Activated CD4-positive, alpha-beta T cell treated with anti-CD3 and anti-CD28 coated beads for 36 hours (primary cell): ENCODE results near the gene TRAPPC10. TPM values are rescaled to one million over a fixed set of nuclear protein-coding genes. Genes with fewer than 3 reads are reported as not detected.
A peak's percentile ranks its signal among the peaks of the same experiment; 100 is the strongest.

ENCODE experiments used
- ATAC-seq: fragments of 200-7000 bp; cut with Tn5 transposase; one replicate; pipeline ENCODE4 v1.10.0; 2021; ENCODE audit warnings: mild to moderate bottlenecking, moderate library complexity
- CTCF ChIA-PET: fragments of 350-600 bp; sonication (Branson Sonifier 250); formaldehyde crosslinking; loops from one replicate; lab custom pipeline; 2021; ENCODE audit warnings: antibody characterized with exemption; lab: Charles Lee
- POLR2A ChIA-PET: fragments of 350-600 bp; sonication (Branson Sonifier 250); formaldehyde crosslinking; loops from one replicate; lab custom pipeline; 2021; ENCODE audit warnings: antibody characterized with exemption, inconsistent platforms; lab: Charles Lee
- DNase-seq: peaks from one replicate; pipeline ENCODE4 v3.0.0-alpha.2; 2020
- H3K27ac Mint-ChIP-seq: one replicate; pipeline ENCODE4 v1.8.0; 2021; ENCODE audit warnings: mixed read lengths
- H3K27me3 Mint-ChIP-seq: one replicate; pipeline ENCODE4 v1.8.0; 2021; ENCODE audit warnings: mixed read lengths
- H3K36me3 Mint-ChIP-seq: one replicate; pipeline ENCODE4 v1.8.0; 2021; ENCODE audit warnings: low read depth, mixed read lengths
- H3K4me1 Mint-ChIP-seq: one replicate; pipeline ENCODE4 v1.8.0; 2021; ENCODE audit warnings: mixed read lengths
- H3K4me3 Mint-ChIP-seq: one replicate; pipeline ENCODE4 v1.8.0; 2021; ENCODE audit warnings: mild to moderate bottlenecking, moderate library complexity, mixed read lengths
- H3K9me3 Mint-ChIP-seq: one replicate; pipeline ENCODE4 v1.8.0; 2021; ENCODE audit warnings: low read depth, mixed read lengths
- intact Hi-C, 2 experiments: fragments of 100-400 bp; cut with DNase I in 1 of 2; cut with micrococcal nuclease in 1 of 2; formaldehyde crosslinking; loops; one replicate each; pipeline versions ENCODE4 v1.14.2 to v1.15.1; 2022 to 2024; cut with DNase I, micrococcal nuclease
- total RNA-seq, 2 experiments: library from RNA; stranded (reverse); gene quantifications; one replicate each; pipeline ENCODE4 v1.2.3, GENCODE V29; 2021

Gene TRAPPC10
- total RNA-seq, 2 experiments from 2014 or later, result 40.2 to 58.7 TPM

DNA sequence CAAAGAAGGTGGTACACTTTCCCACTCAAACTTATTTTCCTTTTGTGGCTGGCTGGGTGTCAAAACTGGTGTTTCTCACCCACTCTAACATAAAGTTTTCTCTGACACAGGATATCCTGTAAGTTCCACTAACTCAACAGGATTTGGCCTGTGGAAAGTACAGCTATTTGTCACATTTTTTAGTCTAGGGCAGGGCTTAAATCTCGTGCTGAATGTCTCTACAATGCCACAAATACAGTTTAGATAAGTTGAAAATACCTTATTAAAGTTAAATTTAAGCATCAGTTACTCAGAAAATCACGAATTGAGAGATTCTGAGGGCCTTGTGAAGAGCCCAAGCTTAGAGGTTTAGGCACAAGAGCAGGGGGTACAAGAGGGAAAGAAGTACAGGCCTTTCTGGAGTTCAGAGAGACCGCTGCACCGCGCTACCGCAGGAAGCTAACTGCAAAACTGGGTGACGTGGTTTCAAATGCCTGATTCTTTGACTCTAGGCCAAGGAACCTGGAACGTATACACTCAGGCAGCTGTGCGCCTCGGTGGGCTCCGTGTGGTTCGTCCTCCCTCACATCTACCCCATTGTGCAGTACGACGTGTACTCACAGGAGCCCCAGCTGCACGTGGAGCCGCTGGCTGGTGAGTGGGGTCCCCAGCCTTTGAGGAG lies 71.7 kb downstream of the TRAPPC10 start:
- H3K27ac Mint-ChIP-seq, result peak overlapping the region; percentile 98
- ChIA-PET POLR2A (interaction anchor here (0.6 to 1.5 kb wide), 7 partner anchors 18 to 189 kb away, joined by 3 to 7 read pairs (median 3); no protein-coding TSS in a partner anchor), CTCF (interaction anchor here (0.7 to 3.0 kb wide), 12 partner anchors 8 to 864 kb away, joined by 3 to 25 read pairs (median 3); no protein-coding TSS in a partner anchor)
- no peaks in the 10 kb centered on the region for H3K27me3 Mint-ChIP-seq
- intact Hi-C loops, result loop anchor here (1.0 to 10.0 kb wide), 5 partner anchors 17 to 269 kb away; partner anchors contain the start of gene TRAPPC10 (in 1 of the 2)
- H3K36me3 Mint-ChIP-seq, result peaks cover 78% of the 10 kb centered on the region
- peak overlapping the region; percentile 55 for H3K4me3 Mint-ChIP-seq
- peaks cover 85% of the 10 kb centered on the region for H3K4me1 Mint-ChIP-seq
- H3K9me3 Mint-ChIP-seq, result no peaks in the 10 kb centered on the region
- DNase-seq, result peak; percentile 82
- ATAC-seq, result peak; percentile 76

DNA sequence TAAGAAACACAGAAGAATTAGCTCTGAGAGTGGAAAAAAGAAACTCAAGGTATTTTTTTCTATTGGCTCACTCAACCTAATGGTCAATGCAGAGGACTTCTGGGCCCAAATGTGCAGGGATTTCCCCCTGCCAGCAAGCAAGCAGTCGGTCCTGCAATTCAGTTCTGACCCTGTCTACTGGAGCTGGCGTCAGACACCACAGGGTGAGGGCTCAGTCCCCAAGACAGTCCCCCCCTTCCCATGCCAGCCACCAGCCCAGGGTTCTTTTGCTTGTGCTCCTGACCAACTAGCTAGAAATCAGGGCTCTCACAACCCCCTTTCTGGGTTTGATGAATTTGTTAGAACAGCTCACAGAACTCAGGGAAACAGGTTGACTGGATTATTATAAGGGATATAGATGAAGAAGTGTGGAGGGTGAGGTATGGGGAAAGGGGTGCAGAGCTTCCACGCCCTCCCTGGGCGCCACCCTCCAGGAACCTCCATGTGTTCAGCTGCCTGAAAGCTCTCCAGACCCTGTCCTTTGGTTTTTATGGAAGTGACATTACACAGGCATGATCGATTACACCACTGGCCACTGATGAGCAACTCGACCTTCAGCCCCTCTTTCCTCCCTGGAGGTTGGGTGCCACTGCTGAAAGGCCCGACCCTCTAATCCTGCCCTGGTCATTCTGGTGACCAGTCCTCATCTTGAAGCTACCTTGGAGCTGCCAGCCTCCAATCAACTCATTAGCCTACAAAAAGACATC lies 72.6 kb downstream of the TRAPPC10 start:
- POLR2A ChIA-PET, result interaction anchor here (0.6 to 1.5 kb wide), 5 partner anchors 8 to 175 kb away, joined by 3 to 7 read pairs (median 4); no protein-coding TSS in a partner anchor
- Mint-ChIP-seq H3K27me3 (no peaks in the 10 kb centered on the region), H3K4me3 (peak overlapping the region; percentile 55), H3K9me3 (no peaks in the 10 kb centered on the region), H3K36me3 (peaks cover 80% of the 10 kb centered on the region), H3K27ac (peak overlapping the region; percentile 98), H3K4me1 (peaks cover 89% of the 10 kb centered on the region)
- CTCF ChIA-PET, result interaction anchor here (0.6 to 3.0 kb wide), 9 partner anchors 8 to 863 kb away, joined by 3 to 25 read pairs (median 5); no protein-coding TSS in a partner anchor
- DNase-seq, result no peak
- ATAC-seq, result no peak
- intact Hi-C loops, result loop anchor here in 1 of 2 experiments (10.0 kb wide), 1 partner anchor 270 kb away; no protein-coding TSS in a partner anchor

DNA sequence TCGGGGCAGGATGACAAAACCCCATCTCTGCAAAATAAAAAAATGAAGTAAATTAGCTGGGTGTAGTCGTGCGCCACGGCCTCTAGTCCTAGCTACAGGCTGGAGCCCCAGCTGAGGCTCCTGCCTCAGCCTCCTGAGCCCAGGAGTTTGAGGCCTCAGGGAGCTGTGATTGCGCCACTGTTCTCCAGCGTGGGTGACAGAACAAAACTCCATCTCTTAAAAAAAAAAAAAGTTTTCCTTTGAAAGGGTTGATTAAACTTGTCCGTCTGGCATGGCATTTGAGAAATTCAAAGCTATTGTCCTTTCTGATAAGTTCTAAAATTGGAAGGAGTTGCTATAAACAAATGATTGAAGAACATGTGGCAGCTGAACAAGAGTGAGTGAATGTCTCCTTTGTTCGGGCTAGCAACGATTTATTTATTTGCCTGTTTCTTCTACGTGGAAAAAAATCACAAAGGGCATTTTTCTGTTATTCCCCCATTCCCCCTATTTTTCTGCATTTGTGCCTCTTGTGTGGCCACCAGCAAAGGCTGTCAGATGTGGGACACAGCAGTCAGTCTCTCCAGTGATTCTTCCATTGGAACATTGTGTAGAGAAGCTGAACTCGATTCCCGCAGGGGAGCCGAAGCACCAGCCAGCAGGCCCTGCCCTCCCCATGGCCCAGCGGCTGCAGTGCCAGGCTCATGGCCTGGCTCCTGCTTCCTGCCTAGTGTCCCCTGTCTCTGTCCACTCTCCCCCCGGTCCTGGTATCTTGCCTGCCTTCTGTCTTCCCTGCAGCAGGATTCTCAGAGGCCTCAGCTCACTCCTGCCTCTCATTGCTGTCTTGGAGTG lies 73.6 kb downstream of the TRAPPC10 start:
- CTCF ChIA-PET, result interaction anchor here (0.6 to 3.0 kb wide), 3 partner anchors 29 to 345 kb away, joined by 3 to 25 read pairs (median 4); no protein-coding TSS in a partner anchor
- peak; percentile 35 for DNase-seq
- POLR2A ChIA-PET, result interaction anchor here (0.9 to 1.2 kb wide), 2 partner anchors 9 to 67 kb away, joined by 4 read pairs; no protein-coding TSS in a partner anchor
- Mint-ChIP-seq H3K9me3 (no peaks in the 10 kb centered on the region), H3K4me1 (peaks cover 94% of the 10 kb centered on the region), H3K27ac (peak overlapping the region; percentile 98), H3K27me3 (no peaks in the 10 kb centered on the region), H3K4me3 (peak overlapping the region; percentile 55), H3K36me3 (peaks cover 80% of the 10 kb centered on the region)
- intact Hi-C loops, result loop anchor here in 1 of 2 experiments (10.0 kb wide), 1 partner anchor 271 kb away; no protein-coding TSS in a partner anchor
- ATAC-seq, result no peak

DNA sequence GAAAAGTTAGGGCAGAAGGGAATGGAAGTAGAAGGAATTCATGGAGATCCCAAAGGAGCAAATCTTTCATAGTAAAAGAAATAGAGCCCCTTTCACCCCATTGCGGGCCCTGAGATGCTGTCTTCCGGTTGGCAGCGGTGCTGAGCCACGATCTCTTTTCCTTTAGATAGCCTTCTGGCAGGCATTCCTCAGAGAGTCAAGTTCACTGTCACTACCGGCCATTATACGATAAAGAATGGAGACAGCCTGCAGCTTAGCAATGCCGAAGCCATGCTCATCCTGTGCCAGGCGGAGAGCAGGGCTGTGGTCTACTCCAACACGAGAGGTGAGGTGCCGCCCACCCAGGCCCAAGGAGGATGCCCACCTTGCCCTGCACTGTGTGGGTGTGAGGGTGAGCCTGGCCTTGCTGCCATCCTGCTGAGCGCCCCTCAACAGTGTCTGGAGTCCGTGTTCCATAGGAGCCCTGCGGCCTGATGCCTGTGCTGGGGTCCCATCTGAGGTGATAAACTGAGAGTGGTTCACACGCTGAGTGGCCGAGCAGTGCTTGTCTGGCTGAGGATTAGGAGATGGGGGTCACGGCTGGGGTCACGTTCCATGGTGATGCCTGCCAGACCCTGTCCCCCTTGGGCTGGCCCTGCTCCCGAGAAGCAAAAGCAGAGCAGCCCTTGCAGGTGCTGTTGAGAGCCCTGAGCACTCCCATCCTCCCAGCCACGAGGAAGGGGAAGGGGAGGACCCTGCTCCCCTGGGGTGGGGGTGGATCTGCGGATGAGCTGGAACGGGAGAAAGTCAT lies 74.7 kb downstream of the TRAPPC10 start:
- POLR2A ChIA-PET, result interaction anchor here (0.9 kb wide), 1 partner anchor 68 kb away, joined by 4 read pairs; no protein-coding TSS in a partner anchor
- no peak for DNase-seq
- H3K36me3 Mint-ChIP-seq, result peaks cover 71% of the 10 kb centered on the region

DNA sequence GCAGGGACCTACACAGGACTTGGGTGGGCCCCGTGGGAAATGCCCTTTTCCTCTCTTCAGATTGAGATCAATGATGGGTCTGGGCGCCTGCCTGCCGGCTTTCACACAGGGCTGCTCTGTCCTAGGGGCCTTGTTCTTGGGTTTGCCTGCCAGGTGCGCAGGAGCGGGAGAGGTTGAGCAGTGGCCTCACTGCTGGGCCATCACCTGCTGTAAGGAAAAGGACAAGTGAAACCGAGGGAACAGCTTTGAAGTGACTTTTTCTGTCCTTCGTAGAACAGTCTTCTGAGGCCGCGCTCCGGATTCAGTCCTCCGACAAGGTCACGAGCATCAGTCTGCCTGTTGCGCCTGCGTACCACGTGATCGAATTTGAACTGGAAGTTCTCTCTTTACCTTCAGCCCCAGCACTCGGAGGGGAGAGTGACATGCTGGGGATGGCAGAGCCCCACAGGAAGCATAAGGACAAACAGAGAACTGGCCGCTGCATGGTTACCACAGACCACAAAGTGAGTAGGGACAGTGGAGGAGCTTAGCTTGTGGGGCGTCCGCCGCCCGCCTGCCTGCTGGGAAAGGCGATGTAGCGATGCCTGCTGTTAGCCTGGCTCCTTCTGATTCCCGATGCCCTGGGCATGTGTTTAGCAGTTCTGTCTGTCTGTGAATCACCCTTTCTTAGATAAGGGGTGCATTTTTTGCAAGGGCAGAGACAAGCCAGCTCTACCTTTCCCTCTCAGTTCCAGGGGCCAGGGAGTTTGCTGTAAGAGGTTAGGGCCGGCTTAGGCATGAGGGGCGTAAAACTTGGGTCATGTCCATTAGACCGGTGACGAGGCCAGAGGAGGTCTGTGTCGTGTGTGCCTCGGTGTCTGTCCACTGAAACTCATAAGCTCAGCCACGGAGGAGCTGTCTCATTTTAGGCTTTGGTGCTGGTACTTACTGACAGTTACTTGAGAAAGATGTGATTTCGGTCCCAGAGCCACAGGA lies 75.6 kb downstream of the TRAPPC10 start:
- peaks cover 76% of the 10 kb centered on the region for H3K4me1 Mint-ChIP-seq
- ChIA-PET POLR2A (no interaction called here), CTCF (interaction anchor here (0.5 kb wide), 1 partner anchor 75 kb away, joined by 3 read pairs; the partner anchor contains the start of gene TRAPPC10)
- peak overlapping the region; percentile 87 for H3K27ac Mint-ChIP-seq
- H3K27me3 Mint-ChIP-seq, result no peaks in the 10 kb centered on the region
- H3K9me3 Mint-ChIP-seq, result no peaks in the 10 kb centered on the region
- H3K36me3 Mint-ChIP-seq, result peaks cover 69% of the 10 kb centered on the region
- intact Hi-C loops, result loop anchor here in 1 of 2 experiments (10.0 kb wide), 1 partner anchor 273 kb away; no protein-coding TSS in a partner anchor
- peak overlapping the region; percentile 35 for H3K4me3 Mint-ChIP-seq
- peak; percentile 59 for DNase-seq
- ATAC-seq, result peak; percentile 10

More for the DNA sequence above, 74.7 kb downstream of the TRAPPC10 start:
- Mint-ChIP-seq H3K4me1 (peaks cover 85% of the 10 kb centered on the region), H3K27me3 (no peaks in the 10 kb centered on the region), H3K9me3 (no peaks in the 10 kb centered on the region), H3K27ac (peak overlapping the region; percentile 98), H3K4me3 (no peak overlapping the region)
- CTCF ChIA-PET, result no interaction called here
- no peak for ATAC-seq
- intact Hi-C loops, result loop anchor here in 1 of 2 experiments (10.0 kb wide), 1 partner anchor 272 kb away; no protein-coding TSS in a partner anchor

DNA sequence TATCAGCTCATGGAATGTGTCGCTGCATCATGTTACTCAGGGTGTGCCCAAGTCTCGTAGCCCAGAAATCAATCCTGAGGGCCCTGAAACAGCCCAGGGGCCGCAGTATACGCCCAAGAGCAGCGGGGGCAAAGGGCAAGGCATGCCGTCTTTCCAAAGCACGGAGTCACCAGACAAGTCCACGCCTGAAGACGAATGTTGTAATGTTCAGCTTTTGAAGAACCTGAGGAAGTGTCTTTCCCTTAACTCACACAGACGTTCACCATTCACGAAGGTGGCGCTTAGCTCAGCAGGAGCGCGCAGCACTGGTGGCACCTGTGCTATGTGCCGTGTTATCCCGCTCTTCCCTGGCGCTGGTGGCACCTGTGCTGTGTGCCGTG lies 76.3 kb downstream of the TRAPPC10 start:
- intact Hi-C loops, result loop anchor here in 1 of 2 experiments (10.0 kb wide), 1 partner anchor 274 kb away; no protein-coding TSS in a partner anchor
- no peaks in the 10 kb centered on the region for H3K27me3 Mint-ChIP-seq
- peaks cover 69% of the 10 kb centered on the region for H3K4me1 Mint-ChIP-seq
- ChIA-PET POLR2A (no interaction called here), CTCF (no interaction called here)
- H3K36me3 Mint-ChIP-seq, result peaks cover 62% of the 10 kb centered on the region
- H3K27ac Mint-ChIP-seq, result peak overlapping the region; percentile 87
- no peaks in the 10 kb centered on the region for H3K9me3 Mint-ChIP-seq
- DNase-seq (no peak), ATAC-seq (no peak)
- H3K4me3 Mint-ChIP-seq, result no peak overlapping the region

DNA sequence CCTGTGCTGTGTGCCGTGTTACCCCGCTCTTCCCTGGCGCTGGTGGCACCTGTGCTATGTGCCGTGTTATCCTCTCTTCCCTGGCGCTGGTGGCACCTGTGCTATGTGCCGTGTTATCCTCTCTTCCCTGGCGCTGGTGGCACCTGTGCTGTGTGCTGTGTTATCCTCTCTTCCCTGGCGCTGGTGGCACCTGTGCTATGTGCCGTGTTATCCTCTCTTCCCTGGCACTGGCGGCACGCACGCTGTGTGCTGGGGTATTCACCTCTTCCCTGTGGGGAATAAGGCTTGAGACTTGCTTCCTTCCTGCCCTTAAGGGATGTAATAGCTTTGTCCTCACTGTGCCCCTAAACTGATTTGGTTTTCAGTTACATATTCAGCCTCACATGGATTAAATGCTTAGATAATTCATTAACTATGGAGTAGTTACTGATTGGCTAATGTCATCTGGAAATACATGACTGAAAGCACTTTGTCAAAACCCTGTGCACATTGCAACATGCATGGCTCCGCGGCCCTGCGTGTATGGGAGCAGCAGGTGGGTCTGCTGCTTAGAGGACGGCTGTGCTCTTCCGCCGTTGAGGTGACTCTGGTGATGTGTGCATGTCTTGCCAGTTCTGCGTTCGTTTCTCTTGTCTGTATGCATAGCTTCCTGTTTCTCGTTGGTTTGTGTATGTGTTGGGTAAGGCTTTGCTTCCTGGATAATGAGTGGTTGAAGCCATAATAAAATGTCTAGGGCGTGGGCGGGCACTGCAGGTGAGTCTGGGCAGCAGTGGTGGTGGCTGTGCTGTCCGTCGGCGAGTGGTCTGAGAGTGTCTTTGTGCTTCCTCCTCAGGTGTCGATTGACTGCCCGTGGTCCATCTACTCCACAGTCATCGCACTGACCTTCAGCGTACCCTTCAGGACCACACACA lies 77.1 kb downstream of the TRAPPC10 start:
- H3K9me3 Mint-ChIP-seq, result no peaks in the 10 kb centered on the region
- H3K4me3 Mint-ChIP-seq, result no peak overlapping the region
- DNase-seq (peak; percentile 44), ATAC-seq (peak; percentile 70)
- peaks cover 61% of the 10 kb centered on the region for H3K4me1 Mint-ChIP-seq
- peaks cover 65% of the 10 kb centered on the region for H3K36me3 Mint-ChIP-seq
- no peaks in the 10 kb centered on the region for H3K27me3 Mint-ChIP-seq
- peak overlapping the region; percentile 87 for H3K27ac Mint-ChIP-seq
- intact Hi-C loops, result loop anchor here in 1 of 2 experiments (10.0 kb wide), 1 partner anchor 274 kb away; no protein-coding TSS in a partner anchor
- ChIA-PET POLR2A (no interaction called here), CTCF (no interaction called here)

DNA sequence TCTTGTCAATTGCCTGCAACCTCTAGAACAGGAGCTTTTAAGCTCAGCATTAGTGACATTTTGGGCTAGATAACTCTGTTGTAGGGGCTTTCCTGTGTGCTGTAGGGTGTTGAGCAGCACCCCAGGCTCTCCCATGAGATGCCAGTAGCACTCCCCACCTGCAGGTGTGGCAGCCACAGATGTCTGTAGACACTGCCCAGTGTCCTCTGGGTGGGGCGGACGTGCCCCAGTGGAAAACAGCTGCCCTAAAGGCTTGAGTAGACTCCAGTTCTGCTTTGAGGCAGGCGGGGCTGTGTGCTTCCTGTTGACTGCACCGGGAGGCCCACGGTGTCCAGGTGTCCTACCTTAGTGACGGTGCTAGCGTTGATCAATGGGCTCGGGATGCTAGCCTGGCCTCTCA lies 78.2 kb downstream of the TRAPPC10 start:
- no peak for DNase-seq
- Mint-ChIP-seq H3K27ac (peak overlapping the region; percentile 87), H3K27me3 (no peaks in the 10 kb centered on the region), H3K36me3 (peaks cover 58% of the 10 kb centered on the region), H3K4me1 (peaks cover 50% of the 10 kb centered on the region), H3K4me3 (no peak overlapping the region), H3K9me3 (no peaks in the 10 kb centered on the region)
- ChIA-PET POLR2A (no interaction called here), CTCF (interaction anchor here (0.7 to 0.8 kb wide), 2 partner anchors 76 to 115 kb away, joined by 3 to 4 read pairs; no protein-coding TSS in a partner anchor)
- intact Hi-C loops, result no loop called here
- ATAC-seq, result no peak
